ENCODE measurements around the gene COL5A1.

GRCh38 chr9:134685784-134686183 lies 44.2 kb downstream of the COL5A1 start:
- no peak for TF ChIP-seq SIN3A (IDR thresholded peaks at IDR 0.05; ENCODE audit: borderline replicate concordance, insufficient read depth, low read length)
- TF ChIP-seq FOXP2 (optimal IDR thresholded peaks at IDR 0.05; ENCODE audit: borderline replicate concordance, extremely low read depth, extremely low read length, insufficient read depth): no peak
- TF ChIP-seq POLR2AphosphoS5 (IDR thresholded peaks at IDR 0.05; ENCODE audit: low read depth, low read length): no peak
- no peak for TF ChIP-seq TAF1 (IDR thresholded peaks at IDR 0.05; ENCODE audit: borderline replicate concordance, insufficient read depth, low read length)
- TF ChIP-seq REST (IDR thresholded peaks at IDR 0.05; ENCODE audit: insufficient read depth in 1 of 2, low read depth in 2 of 2, low read length in 2 of 2): no peak

Measured in PFSK-1 (cell line).